Erythroblast (primary cell): Measurements from ENCODE around the gene SBF1.

Experiments used
- GATA1 ChIP-seq: IDR thresholded peaks from 2 replicates; pipeline ENCODE4 v1.6.1; 2011; ENCODE audit warnings: low read depth, mild to moderate bottlenecking, control low read depth, low read length, moderate library complexity
- POLR2A ChIP-seq: IDR thresholded peaks from 2 replicates; pipeline ENCODE4 v1.6.1; 2011; ENCODE audit warnings: mild to moderate bottlenecking, low read length

- TF ChIP-seq POLR2A (no peak), GATA1 (no peak)
Measured at GRCh38 chr22:50432131-50432876, 42.5 kb downstream of the SBF1 start.
